NCI-H69 (cell line): ENCODE measurements around the gene MOCS1.

Source experiments
- DNase-seq: peaks from one replicate; lab custom pipeline; 2025; lab: John Stamatoyannopoulos, UW

Gene MOCS1

DNA sequence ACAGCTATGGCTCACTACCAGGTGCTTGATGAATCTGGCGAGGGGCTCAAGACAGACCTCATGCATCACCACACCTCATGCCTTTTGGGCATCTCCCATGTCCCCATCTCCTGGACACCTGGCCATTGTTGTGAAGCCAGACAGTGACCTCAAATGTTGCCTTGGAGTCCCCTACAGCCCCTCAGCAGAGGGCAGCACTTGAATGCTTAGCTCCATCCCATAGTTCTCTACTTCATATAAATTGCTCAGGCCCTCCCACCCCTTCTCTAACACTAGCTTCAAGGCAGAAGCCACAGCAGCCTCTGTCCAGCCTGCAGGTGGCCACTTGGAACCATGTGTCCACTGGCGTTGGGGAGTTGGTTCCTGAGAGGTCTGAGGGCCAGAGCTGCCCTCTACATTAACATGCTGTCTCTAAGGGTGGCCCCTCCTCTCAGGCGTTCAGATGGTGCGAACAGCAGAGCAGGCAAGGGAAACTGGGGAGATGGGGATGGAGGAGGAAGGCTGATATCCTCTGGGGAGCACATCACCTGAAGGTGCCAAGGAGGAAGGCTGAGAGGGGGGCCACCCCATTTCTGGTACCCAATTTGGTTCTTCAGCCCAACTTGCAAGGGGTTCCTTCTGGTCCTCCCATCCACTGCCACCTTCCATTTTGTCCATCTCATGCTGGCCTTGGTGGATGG, 31.3 kb downstream of the MOCS1 start:
- peak; percentile 2 for DNase-seq

DNA sequence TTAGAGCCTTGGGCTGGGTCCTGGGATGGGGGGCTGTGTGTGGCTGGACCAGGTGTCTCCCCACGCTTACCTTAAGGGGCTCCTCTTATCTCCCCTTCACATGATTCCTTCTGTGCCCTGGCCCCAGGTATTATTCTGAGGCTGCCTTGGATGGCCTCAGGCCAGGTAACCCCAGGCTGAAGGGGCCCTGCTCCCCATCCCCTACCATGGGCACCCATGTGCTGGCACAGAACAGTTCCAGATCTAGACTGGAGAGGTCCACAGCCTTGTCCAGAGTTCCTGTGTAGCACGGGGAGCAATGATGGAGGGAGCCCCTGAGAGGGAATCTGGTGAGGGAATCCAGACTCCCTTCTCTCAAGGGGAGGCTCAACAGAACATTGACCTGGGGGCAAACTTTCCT, 32.1 kb downstream of the MOCS1 start:
- DNase-seq = no peak

DNA sequence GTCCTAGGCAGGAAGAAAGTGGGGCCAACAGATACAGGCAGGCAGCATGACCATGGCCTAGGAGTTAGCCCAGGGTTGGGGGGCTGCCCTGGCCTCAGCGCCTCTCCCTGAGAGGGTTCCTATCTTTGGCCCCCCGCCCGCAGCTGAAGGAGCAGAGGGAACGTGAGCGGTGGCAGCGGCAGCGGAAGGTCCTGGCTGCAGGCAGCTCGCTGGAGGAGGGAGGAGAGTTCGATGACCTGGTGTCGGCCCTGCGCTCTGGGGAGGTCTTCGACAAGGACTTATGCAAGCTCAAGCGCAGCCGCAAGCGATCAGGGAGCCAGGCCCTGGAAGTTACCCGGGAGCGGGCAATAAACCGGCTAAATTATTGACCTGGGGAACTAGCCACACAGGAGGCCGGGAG, 32.6 kb downstream of the MOCS1 start:
- no peak for DNase-seq

DNA sequence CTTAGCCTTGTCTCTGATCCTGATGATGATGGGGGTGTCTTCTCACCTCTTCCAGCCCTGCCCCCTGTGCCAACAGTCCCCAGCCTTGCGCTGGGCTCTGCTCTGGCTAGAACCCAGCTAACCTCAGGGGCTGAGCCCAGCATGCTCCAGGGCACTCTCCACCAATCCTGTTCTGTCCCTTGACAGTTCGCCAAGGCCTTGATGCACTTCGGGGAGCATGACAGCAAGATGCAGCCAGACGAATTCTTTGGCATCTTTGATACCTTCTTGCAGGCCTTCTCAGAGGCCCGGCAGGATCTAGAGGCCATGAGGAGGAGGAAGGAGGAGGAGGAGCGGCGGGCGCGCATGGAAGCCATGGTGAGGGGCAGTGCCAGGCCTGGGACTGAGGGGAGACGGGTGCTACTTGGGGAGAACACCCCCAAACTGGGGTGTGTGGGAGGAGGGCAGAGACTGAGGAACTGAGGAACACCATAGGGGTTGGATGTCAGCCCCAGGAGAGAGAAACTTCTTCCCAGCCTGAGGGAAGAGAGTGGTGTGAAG, 33.1 kb downstream of the MOCS1 start:
- no peak for DNase-seq

DNA sequence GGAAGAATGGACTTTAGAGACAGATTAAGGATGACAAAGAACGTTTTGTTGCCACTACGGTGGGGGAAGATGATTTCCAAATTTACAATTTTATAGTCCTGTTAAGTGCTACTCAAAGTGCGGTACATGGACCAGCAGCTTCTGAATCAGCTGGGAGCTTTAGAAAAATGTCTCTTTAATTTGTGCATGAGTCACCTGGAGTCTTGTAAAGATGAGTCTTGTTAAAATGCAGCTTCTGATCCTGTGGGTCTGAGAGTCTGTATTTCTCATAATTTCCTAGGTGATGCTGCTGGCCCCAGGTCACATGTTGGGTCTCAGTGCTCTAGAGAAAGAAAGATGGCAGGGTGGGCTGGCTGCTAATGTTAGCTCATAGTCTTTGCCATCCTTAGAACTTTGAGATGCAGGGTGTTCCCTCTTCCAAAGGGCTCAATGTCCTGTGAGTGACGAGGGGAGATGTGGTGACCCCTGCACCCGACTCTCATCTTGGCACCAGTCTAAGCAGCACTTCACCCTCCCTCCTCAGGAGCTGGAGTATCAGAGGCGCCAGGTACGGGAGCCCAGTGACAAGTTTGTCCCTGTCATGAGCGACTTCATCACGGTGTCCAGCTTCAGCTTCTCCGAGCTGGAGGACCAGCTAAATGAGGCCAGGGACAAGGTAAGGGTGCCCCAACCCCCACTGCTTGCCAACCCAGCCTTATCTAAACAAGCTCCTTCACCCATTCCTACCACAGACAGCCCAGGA, 34.5 kb downstream of the MOCS1 start:
- no peak for DNase-seq

DNA sequence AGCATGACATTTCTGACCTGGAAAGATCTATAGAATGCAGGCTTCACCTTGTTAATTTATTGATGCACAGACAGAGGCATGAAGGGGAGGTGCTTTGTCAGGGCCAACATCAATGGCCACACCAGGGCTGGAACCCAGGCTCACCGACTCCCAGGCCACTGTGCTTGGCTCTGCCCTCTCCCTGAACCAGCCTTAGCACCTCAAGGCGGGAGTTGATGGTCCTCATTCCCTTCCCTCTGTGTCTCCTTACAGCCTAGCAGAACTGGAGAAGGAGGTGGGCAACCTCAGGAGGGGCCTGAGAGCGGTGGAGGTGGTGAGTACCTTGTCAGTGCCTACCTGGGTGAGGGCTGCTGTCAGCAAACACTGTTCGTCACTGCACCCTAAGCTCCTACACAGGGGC, 35.6 kb downstream of the MOCS1 start:
- no peak for DNase-seq

DNA sequence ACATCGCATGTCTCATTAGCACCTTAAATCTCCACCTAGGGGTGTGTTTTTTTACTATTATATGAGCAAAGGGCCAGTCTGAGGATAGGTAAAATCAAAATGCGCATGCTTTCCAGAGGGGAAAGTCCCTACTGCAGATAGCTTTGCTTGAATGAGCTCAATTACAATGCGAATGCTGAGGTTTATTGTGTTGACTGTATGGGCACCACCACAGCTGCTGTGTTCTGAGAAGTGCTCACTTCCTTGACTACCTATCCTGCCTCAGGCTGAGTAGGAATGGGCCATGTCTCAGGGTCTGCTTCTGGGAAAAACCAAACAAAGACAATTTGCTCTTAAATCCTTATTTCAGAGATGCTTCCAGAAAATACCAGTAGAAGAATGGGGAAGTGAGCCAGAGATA, 36.6 kb downstream of the MOCS1 start:
- no peak for DNase-seq

DNA sequence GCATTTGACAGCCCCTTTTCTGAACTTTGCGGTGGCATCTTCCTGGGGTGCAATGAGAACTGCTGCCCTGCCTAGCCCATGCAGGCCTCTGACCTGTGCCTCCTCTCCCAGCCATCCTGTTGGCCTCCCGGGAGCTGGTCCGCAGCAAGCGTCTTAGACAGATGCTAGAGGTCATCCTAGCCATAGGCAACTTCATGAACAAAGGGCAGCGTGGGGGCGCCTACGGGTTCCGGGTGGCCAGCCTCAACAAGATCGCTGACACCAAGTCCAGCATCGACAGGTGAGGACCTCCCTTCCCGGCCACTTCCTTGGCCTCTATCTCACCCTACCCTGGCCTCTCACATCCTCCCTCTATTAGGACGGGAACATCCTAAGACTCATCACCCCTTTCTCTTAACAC, 37.6 kb downstream of the MOCS1 start:
- DNase-seq = no peak

DNA sequence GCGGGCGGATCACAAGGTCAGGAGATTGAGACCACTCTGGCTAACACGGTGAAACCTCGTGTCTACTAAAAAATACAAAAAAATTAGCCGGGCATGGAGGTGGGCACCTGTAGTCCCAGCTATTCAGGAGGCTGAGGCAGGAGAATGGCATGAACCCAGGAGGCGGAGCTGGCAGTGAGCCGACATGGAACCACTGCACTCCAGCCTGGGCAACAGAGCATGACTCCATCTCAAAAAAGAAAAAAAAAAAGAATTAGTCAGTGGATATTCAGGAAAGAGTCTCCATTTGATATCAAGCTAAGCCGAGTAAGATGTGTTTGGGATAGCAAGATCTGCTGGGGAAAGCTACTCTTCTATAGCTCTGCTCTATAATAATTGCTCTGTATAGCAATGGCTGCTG, 41.0 kb downstream of the MOCS1 start:
- no peak for DNase-seq

DNA sequence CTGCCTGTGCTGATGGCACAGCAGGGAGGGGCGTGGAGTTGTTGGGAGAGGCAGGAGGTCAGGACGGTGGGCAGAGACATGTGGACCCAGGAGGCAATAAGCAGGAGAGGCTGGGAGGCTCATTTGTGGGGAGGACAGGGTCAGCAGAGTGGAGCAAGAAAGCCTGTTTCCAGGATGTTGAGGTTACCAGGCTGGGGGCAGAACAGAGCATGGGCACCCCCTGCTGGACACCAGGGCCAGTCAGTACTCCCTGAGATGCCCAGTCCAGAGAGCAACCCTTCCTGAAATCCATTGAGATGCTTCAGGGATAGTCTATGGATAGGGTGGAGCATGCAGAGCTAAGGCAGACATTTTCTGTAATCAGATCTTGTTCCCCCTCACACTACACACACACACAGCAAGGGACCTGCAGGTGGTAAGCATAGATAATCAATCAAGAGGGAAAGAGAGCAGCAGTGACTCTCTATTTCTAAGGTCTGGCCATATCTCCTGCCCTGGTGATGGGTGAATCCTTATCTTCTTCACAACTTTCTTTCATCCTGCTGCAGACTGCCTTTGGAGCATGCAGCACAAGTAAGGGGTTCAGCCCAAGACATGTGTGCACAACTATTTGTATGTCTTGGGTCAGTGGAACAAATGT, 41.7 kb downstream of the MOCS1 start:
- DNase-seq = peak; percentile 25

DNA sequence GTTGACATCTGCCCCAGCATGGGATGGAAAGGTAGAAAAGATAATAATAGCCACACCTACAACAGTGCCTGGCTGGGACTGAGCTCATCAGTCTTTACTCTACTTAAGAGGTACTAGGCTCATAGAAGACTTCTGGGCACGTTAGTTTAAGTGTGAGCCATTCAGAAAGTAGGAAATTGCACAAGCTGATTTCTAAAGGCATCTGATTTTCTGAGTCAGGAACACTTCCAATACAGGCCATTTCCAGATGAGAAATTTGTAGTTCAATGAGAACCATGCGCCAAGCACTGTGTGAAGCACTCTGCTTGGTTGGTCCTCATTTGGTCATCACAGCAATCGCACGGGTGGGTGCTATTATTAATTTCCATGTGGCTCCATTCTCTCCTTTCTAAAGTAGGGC, 42.3 kb downstream of the MOCS1 start:
- DNase-seq = no peak

DNA sequence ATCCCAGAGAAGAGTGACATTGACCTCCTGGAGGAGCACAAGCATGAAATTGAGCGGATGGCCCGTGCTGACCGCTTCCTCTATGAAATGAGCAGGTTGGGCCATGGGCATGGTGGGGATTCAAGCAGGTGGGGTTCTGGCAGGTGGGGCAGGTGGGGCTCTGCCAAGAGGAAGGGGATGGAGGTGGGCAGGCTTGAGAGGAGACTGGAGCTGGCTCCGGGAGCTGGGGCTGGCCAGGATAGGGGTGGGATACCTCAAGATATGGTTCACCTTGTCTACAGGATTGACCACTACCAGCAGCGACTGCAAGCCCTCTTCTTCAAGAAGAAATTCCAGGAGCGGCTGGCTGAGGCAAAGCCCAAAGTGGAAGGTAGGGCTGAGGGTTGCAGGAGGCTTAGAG, 42.9 kb downstream of the MOCS1 start:
- DNase-seq = no peak

DNA sequence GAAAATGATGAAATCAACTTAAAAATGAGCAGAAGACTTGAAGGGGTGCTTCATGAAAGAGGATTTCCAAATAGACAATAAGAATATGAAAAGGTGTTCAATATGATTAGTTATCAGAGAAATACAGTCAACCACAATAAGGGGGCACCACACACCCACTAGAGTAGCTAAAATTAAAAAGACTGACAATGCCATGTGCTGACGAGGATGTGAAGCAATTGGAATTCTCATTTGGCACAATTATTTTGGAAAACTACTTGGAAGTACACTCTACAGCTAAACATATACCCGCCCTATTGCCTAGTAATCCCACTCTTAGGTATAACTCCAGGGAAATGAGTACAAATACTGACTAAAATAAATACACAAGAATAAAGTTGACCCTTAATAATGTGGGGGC, 45.0 kb downstream of the MOCS1 start:
- no peak for DNase-seq

DNA sequence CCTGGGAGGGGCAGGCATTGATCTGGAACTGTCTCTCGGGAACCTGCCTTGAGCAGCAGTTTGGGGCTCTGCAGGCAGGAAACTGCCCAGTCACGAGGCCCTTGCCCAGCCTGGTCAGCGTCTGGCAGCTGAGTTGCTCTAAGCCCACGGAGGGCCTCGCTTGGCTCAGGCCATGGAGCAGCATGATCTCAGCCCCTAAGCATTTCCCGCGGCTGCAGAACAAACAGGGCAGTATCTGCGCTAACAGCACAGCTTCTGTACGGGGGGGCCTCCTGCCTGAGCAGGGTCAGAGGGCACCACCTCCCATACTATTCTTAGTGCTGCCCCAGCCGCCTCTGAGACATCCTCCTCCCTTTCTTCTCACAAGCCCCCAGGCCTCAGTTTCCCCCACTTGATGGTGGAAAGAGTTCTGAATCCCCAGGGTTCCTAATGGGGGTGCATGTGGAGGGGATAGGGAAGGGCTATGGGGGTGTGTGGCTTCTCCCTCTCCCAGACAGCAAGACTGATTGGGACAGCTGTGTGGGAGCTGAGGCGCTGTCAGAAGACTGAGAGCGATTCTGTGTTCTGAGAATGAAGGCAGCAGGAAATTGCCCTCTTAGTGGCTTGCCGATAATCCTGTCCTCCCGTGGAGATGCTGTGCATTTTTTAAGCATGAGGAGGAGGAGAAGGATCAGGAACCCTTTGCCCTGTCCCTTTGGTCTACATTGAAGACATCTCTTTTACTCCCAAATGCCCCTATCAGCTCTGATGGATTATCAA, 46.4 kb downstream of the MOCS1 start:
- DNase-seq = no peak

DNA sequence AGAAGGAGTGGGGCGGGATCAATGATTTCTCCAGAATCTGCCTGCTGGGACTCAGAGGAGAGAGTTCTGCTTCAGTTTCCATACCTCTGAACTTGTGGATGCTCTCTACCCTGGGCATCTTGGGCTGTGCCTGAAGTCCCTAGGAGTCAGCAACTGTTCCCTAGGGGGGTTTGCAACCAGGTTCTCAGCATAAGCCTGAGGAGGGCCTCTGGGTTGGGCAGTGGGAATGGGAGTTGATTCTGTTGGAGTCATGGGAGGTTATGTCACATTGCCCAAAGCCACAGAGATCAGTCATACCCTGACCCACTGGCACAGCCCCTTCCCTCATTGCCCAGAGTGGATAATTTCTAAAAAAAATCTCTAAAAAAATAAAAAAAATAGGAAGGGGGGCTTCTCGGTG, 47.4 kb downstream of the MOCS1 start:
- no peak for DNase-seq

DNA sequence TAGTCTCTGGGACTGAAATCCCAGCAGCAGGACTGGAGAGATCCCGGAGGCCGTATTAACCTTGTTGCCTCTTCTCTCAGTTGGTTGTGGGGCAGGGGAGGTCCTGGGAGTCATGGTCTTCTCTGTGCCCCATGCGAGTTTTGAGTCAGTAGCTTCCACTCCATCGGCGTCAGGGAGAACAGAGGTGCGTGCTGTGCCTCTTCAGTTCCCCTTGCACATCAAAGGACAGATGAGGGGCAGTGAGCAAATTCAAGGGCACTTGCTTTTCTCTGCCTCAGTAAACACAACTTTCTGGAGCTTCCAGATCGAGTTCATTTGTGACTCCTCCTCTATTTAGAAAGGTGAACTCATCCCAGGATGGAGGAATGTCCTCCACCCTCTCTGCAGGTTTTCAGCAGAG, 48.6 kb downstream of the MOCS1 start:
- DNase-seq = no peak

DNA sequence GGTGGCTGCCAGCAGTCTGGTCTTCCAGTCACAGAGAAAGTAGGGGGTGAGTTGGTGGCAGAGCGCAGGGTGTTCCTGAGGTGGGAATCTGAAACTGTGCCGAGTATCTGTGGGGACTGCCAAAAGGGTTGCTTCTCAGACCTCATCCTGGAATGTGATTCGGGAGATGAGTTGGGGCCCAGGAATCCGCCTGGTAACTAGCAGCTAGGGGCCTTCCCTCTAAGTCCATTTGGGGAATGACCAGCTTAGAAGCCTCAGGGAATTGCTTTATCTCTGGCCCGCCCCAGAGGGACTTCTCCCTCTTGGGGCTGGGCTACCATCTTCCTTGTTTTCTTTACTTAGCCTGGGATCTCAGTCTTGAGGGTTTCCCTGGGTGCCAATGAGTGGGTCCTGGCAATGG, 49.6 kb downstream of the MOCS1 start:
- no peak for DNase-seq

DNA sequence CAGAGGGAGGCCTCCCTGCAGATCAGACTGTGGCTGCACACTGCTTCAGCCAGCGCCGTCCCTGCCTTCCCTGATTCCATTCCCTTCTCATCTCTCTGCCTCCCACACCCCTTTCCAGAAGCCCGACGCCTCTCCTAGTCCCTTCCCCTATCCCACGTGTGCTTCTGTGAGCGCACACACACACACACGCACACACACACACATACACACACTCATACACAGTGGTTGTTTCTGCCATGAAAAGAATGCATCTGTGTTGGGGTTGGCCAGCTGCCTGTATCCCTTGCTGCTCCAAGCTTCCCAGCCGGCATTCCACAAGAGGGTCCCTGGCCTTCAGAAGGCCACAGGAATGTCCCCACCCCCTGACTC, 51.7 kb downstream of the MOCS1 start:
- DNase-seq = no peak

DNA sequence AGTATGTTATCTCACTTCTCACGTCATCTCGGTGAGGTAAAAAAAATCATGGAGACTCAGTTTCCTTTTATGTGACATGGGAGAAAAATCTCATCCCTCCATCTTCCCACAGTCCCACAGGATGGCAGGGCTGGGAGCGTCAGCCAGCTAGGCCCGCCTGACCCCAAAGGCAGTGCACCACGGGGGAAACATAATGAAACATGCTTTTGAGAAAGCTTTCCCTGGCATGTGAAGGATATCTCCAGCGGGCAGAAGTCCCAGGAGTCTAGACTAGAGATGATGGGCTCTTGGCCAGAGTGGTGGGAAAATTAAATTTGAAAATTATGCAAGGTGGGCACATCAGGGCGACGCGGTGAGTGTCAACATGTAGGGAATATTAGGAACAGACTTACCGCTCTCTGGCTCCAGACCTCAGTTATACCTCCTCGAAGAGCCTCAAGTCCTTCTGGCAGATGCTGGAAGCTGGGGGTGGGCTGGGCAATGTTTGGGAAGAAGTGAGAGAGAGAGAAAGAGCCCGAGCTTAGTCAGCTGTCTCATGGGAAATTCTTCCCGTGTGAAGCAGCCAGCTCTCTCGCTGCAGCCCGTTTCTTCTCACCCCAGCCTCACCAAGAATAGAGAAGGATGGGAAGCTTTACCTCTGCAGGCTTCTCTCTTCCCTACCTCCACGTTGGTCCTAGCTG, 52.3 kb downstream of the MOCS1 start:
- no peak for DNase-seq

DNA sequence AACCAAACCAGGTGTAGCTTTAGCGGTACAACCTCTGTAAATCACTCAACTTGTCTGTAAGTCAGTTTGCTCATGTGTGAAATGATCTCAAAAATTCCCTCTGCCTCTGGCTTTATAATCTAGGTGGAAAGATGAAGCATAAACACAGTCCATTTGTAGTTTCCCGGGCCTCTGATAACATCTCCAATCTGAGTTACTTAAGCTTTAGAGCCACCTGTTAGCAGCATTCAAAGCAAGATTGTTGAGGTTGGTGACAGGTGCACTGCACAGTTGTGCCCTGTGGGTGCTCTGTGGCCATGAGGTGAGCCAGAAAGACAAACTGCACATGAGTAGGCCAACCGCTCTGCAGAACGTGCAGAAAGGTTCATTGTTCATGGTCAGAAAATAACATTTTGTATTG, 53.7 kb downstream of the MOCS1 start:
- DNase-seq = no peak

DNA sequence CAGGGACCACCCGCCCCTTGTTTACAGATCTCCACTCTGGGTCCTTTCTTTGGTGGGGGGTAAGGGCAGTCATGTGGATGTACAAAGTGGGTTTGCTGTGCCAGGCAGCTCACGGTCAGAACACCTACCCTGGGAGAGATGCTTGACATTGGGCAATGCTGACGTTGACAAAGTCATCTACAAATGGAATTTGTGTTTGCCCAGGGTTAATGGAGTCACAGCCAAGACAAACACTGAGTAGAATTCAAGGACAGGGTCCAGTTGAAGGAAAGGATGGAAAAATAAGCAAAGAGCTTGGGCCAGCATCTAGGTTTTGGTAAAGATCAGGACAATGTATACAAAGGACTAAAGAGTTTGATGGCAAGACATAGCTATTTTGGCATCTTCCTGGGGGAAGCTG, 54.7 kb downstream of the MOCS1 start:
- no peak for DNase-seq

DNA sequence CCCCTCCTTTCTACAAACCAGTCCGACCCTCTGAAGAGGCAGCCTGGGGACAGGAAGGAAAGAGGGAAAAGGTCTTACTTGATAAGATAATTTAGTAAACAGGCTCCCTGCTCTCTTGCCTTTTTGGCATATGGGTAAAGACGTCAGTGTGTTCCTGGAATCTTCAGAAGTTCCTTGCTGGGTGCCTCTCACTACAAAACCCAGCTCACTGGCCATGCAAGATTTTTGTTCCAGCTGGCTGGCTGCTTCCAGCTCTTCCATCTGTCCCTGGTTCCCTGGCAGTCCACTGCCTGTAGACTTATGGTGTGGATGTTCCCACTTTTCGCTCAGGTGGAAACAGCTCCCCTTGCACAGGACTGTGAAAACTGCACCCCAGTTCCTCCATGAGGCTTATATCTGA, 57.4 kb downstream of the MOCS1 start:
- DNase-seq = no peak
